NB4 (cell line): ENCODE measurements around the gene JMJD8.
A peak's percentile ranks its signal among the peaks of the same experiment; 100 is the strongest.

Source experiments
- DNase-seq: peaks from one replicate; pipeline ENCODE4 v3.0.0; 2010; ENCODE audit warnings: low read depth
- H3K4me3 ChIP-seq: one replicate; pipeline ENCODE4 v1.5.1; 2011; ENCODE audit warnings: mild to moderate bottlenecking, low read depth, low read length, moderate library complexity
- CTCF ChIP-seq: IDR thresholded peaks from one replicate; pipeline ENCODE4 v1.5.1; 2012; ENCODE audit warnings: low read depth, low read length
- MAX ChIP-seq: IDR thresholded peaks from 2 replicates; pipeline ENCODE4 v1.6.1; 2011; ENCODE audit warnings: low read depth, low read length
- MYC ChIP-seq: IDR thresholded peaks from 2 replicates; pipeline ENCODE4 v1.6.1; 2011; ENCODE audit warnings: low read depth, low read length
- POLR2A ChIP-seq: IDR thresholded peaks from 2 replicates; pipeline ENCODE4 v1.6.1; 2011; ENCODE audit warnings: mild to moderate bottlenecking; ENCODE audit not compliant: insufficient read length; ENCODE audit errors: extremely low read depth

JMJD8 gene

GRCh38 chr16:729768-730665 lies 45.9 kb upstream of the JMJD8 start:
- TF ChIP-seq MYC: no peak
- no peak for TF ChIP-seq POLR2A
- TF ChIP-seq CTCF: no peak
- TF ChIP-seq MAX: no peak
- H3K4me3 ChIP-seq: no peak overlapping the region
- peak; percentile 12 for DNase-seq

GRCh38 chr16:728890-729744 lies 45.0 kb upstream of the JMJD8 start:
- no peak for TF ChIP-seq POLR2A
- TF ChIP-seq MYC: no peak
- TF ChIP-seq MAX: no peak
- TF ChIP-seq CTCF: no peak
- H3K4me3 ChIP-seq: peak overlapping the region; percentile 65
- DNase-seq: peak; percentile 9

- H3K4me3 ChIP-seq: peak overlapping the region; percentile 69
- TF ChIP-seq MAX: peak; percentile 97
- TF ChIP-seq MYC: peak; percentile 97
- peak; percentile 35 for TF ChIP-seq POLR2A
- no peak for TF ChIP-seq CTCF
- peak; percentile 92 for DNase-seq
These were observed 44.2 kb upstream of the JMJD8 start for GRCh38 chr16:728131-728889.

- peak; percentile 65 for DNase-seq
- peak overlapping the region; percentile 69 for H3K4me3 ChIP-seq
- peak; percentile 37; the same call in 1 of the 2 replicates for TF ChIP-seq MAX
- no peak for TF ChIP-seq CTCF
- peak; percentile 28; the same call in 1 of the 2 replicates for TF ChIP-seq MYC
- peak; percentile 49 for TF ChIP-seq POLR2A
These were observed 43.3 kb upstream of the JMJD8 start for GRCh38 chr16:727291-727977.

GRCh38 chr16:726438-727290 lies 42.5 kb upstream of the JMJD8 start, which contains the start of the genes CCDC78 and HAGHL:
Gene CCDC78 (minus strand): TSS chr16:726443. CDS start chr16:726367, 76 bp downstream.
Gene HAGHL (plus strand): TSS chr16:727106. CDS start chr16:727510, 404 bp downstream.
- peak within 1 kb of the TSS; percentile 69 for H3K4me3 ChIP-seq
- DNase-seq: peak; percentile 80

More at GRCh38 chr16:726438-727290, 42.5 kb upstream of the JMJD8 start, which contains the start of the genes CCDC78 and HAGHL:
- TF ChIP-seq CTCF (no peak), MYC (no peak), MAX (0 out of 2 replicates have a peak, but pooled peaks have one; percentile 34), POLR2A (no peak)
